Naive thymus-derived CD4-positive, alpha-beta T cell (primary cell): ENCODE results near the gene CRY1. TPM values are rescaled to one million over a fixed set of nuclear protein-coding genes. Genes with fewer than 3 reads are reported as not detected.

Experiments
- ATAC-seq: fragments of 150-1000 bp; cut with Tn5 transposase; 2 replicates; pipeline ENCODE4 v1.10.0; 2021; ENCODE audit warnings: mild to moderate bottlenecking, moderate library complexity
- CTCF ChIA-PET: fragments of 350-600 bp; sonication (Branson Sonifier 250); formaldehyde crosslinking; loops from one replicate; lab custom pipeline; 2021; ENCODE audit warnings: antibody characterized with exemption; lab: Charles Lee
- POLR2A ChIA-PET: fragments of 350-600 bp; sonication (Branson Sonifier 250); formaldehyde crosslinking; loops from one replicate; lab custom pipeline; 2021; ENCODE audit warnings: antibody characterized with exemption, inconsistent platforms; lab: Charles Lee
- DNase-seq, 9 donors: peaks; one replicate each; pipeline versions ENCODE4 v3.0.0 to v3.0.0-alpha.2; 2020 to 2022; ENCODE audit warnings: mixed read lengths in 1 of 9
- H3K27ac ChIP-seq: one replicate; pipeline ENCODE4 v1.7.0; 2013; ENCODE audit warnings: mild to moderate bottlenecking, low read depth, low read length, moderate library complexity
- H3K27me3 ChIP-seq, 2 donors: one replicate each; pipeline ENCODE4 v1.7.0; 2013; ENCODE audit warnings: low read length in 2 of 2, mild to moderate bottlenecking in 2 of 2, moderate library complexity in 2 of 2; ENCODE audit not compliant: control insufficient read depth in 2 of 2, insufficient read depth in 2 of 2
- H3K36me3 ChIP-seq, 3 experiments: 1 replicate in 2 of 3; 2 replicates in 1 of 3; pipeline ENCODE4 v1.7.0; 2013; ENCODE audit warnings: low read length in 3 of 3, mild to moderate bottlenecking in 3 of 3, moderate library complexity in 1 of 3; ENCODE audit not compliant: insufficient read depth in 3 of 3, control insufficient read depth in 2 of 3
- H3K4me1 ChIP-seq, 2 donors: one replicate each; pipeline ENCODE4 v1.7.0; 2013; ENCODE audit warnings: low read length in 2 of 2, mild to moderate bottlenecking in 2 of 2, moderate library complexity in 1 of 2; ENCODE audit not compliant: control insufficient read depth in 2 of 2, insufficient read depth in 2 of 2
- H3K4me3 ChIP-seq: 2 replicates; pipeline ENCODE4 v1.7.0; 2013; ENCODE audit warnings: mild to moderate bottlenecking, low read length
- H3K9me3 ChIP-seq, 3 experiments: 1 replicate in 2 of 3; 2 replicates in 1 of 3; pipeline ENCODE4 v1.7.0; 2013; ENCODE audit warnings: low read length in 3 of 3; ENCODE audit not compliant: control insufficient read depth in 2 of 3
- H3K27ac Mint-ChIP-seq, 9 donors: one replicate each; pipeline ENCODE4 v1.8.0; 2020 to 2022; ENCODE audit warnings: mixed read lengths in 9 of 9, mild to moderate bottlenecking in 8 of 9, moderate library complexity in 5 of 9, inconsistent platforms in 2 of 9
- H3K27me3 Mint-ChIP-seq, 5 donors: one replicate each; pipeline ENCODE4 v1.8.0; 2021 to 2022; ENCODE audit warnings: mixed read lengths in 5 of 5, mild to moderate bottlenecking in 1 of 5
- H3K36me3 Mint-ChIP-seq, 5 donors: one replicate each; pipeline ENCODE4 v1.8.0; 2020 to 2022; ENCODE audit warnings: mixed read lengths in 5 of 5, mild to moderate bottlenecking in 3 of 5, inconsistent platforms in 1 of 5
- H3K4me1 Mint-ChIP-seq, 7 donors: one replicate each; pipeline ENCODE4 v1.8.0; 2020 to 2022; ENCODE audit warnings: mixed read lengths in 7 of 7, mild to moderate bottlenecking in 3 of 7, inconsistent platforms in 1 of 7
- H3K4me3 Mint-ChIP-seq, 10 donors: one replicate each; pipeline ENCODE4 v1.8.0; 2020 to 2022; ENCODE audit warnings: mild to moderate bottlenecking in 10 of 10, mixed read lengths in 10 of 10, moderate library complexity in 6 of 10, inconsistent platforms in 2 of 10
- H3K9me3 Mint-ChIP-seq, 11 donors: one replicate each; pipeline ENCODE4 v1.8.0; 2020 to 2022; ENCODE audit warnings: mixed read lengths in 11 of 11, mild to moderate bottlenecking in 4 of 11, inconsistent platforms in 1 of 11, moderate library complexity in 1 of 11
- intact Hi-C, 2 donors: fragments of 100-400 bp; cut with micrococcal nuclease; formaldehyde crosslinking; loops; one replicate each; pipeline ENCODE4 v1.15.1; 2023
- polyA plus RNA-seq, 2 donors: library from polyadenylated mRNA; unstranded; fragments of 300-500 nt; fragmentation: Illumina TruSeq; gene quantifications; one replicate each; pipeline ENCODE4 v1.2.3, GENCODE V29; 2021
- total RNA-seq, 6 experiments: library from RNA in 5 of 6; stranded (reverse) in 5 of 6; gene quantifications; 1 replicate in 5 of 6; 2 replicates in 1 of 6; pipeline ENCODE4 v1.2.3 and lab custom pipeline; 2021 to 2026

The CRY1 gene
- total and polyA plus RNA-seq, 7 experiments from 2014 or later: 8.0 to 58.4 (median 32.3) TPM

GRCh38 chr12:106945261-106945851 lies 148.0 kb downstream of the CRY1 start:
- CTCF ChIA-PET: interaction anchor here (0.6 kb wide), 1 partner anchor 29 kb away, joined by 3 read pairs; no protein-coding TSS in a partner anchor

GRCh38 chr12:106942775-106943174 lies 150.6 kb downstream of the CRY1 start:
- POLR2A ChIA-PET: no interaction called here

More at GRCh38 chr12:106945261-106945851, 148.0 kb downstream of the CRY1 start:
- no peaks in the 10 kb centered on the region for H3K27me3 ChIP-seq
- Mint-ChIP-seq H3K36me3 (peaks cover 0 to 8% (median 0%) of the 10 kb centered on the region in 5 donors), H3K9me3 (peaks cover 0 to 20% (median 5%) of the 10 kb centered on the region in 11 donors), H3K4me3 (no peak overlapping the region), H3K27ac (no peak overlapping the region), H3K27me3 (peaks cover 0 to 12% (median 0%) of the 10 kb centered on the region in 5 donors), H3K4me1 (no peaks in the 10 kb centered on the region)
- DNase-seq (no peak), ATAC-seq (no peak)
- H3K4me3 ChIP-seq: no peak overlapping the region
- H3K9me3 ChIP-seq: no peaks in the 10 kb centered on the region
- no peak overlapping the region for H3K27ac ChIP-seq
- intact Hi-C loops: no loop called here
- H3K36me3 ChIP-seq: no peaks in the 10 kb centered on the region
- POLR2A ChIA-PET: no interaction called here
- H3K4me1 ChIP-seq: no peaks in the 10 kb centered on the region

GRCh38 chr12:106941481-106942156 lies 151.7 kb downstream of the CRY1 start:
- intact Hi-C loops: no loop called here
- H3K9me3 Mint-ChIP-seq: peaks cover 0 to 5% (median 0%) of the 10 kb centered on the region in 11 donors

More at GRCh38 chr12:106942775-106943174, 150.6 kb downstream of the CRY1 start:
- Mint-ChIP-seq H3K36me3 (no peaks in the 10 kb centered on the region), H3K4me1 (no peaks in the 10 kb centered on the region), H3K9me3 (peaks cover 0 to 5% (median 0%) of the 10 kb centered on the region in 11 donors), H3K27ac (no peak overlapping the region), H3K27me3 (peaks cover 0 to 11% (median 0%) of the 10 kb centered on the region in 5 donors), H3K4me3 (no peak overlapping the region)
- Histone ChIP-seq H3K9me3 (no peaks in the 10 kb centered on the region), H3K36me3 (no peaks in the 10 kb centered on the region), H3K4me3 (no peak overlapping the region), H3K4me1 (no peaks in the 10 kb centered on the region), H3K27ac (no peak overlapping the region), H3K27me3 (no peaks in the 10 kb centered on the region)
- ATAC-seq (no peak), DNase-seq (no peak)
- intact Hi-C loops: no loop called here
- CTCF ChIA-PET: interaction anchor here (1.3 kb wide), 1 partner anchor 585 kb away, joined by 3 read pairs; the partner anchor contains the start of gene POLR3B

More at GRCh38 chr12:106941481-106942156, 151.7 kb downstream of the CRY1 start:
- H3K36me3 Mint-ChIP-seq: no peaks in the 10 kb centered on the region
- CTCF ChIA-PET: no interaction called here
- H3K4me1 ChIP-seq: no peaks in the 10 kb centered on the region
- H3K27me3 ChIP-seq: no peaks in the 10 kb centered on the region
- no peaks in the 10 kb centered on the region for H3K4me1 Mint-ChIP-seq
- H3K36me3 ChIP-seq: no peaks in the 10 kb centered on the region
- H3K4me3 ChIP-seq: no peak overlapping the region
- H3K4me3 Mint-ChIP-seq: no peak overlapping the region
- ATAC-seq: no peak
- POLR2A ChIA-PET: no interaction called here
- DNase-seq: no peak
- no peaks in the 10 kb centered on the region for H3K9me3 ChIP-seq
- H3K27ac ChIP-seq: no peak overlapping the region
- no peak overlapping the region for H3K27ac Mint-ChIP-seq
- H3K27me3 Mint-ChIP-seq: peaks cover 0 to 11% (median 0%) of the 10 kb centered on the region in 5 donors

Other genes starting within 250 kb of the CRY1 start
- 10 to 100 TPM; 20.0 to 45.5 (median 31.5) TPM for gene TMEM263, start 137.6 kb downstream of the CRY1 start, total RNA-seq
- 10 to 100 TPM; 46.9 to 47.8 TPM for gene TMEM263, start 137.6 kb downstream of the CRY1 start, polyA plus RNA-seq
- gene MTERF2, start 106.4 kb downstream of the CRY1 start, total RNA-seq: 10 to 100 TPM in 2 of 5 experiments, 1 to 10 TPM in 3; 7.1 to 12.9 (median 9.7) TPM
- gene MTERF2, start 106.4 kb downstream of the CRY1 start, polyA plus RNA-seq: 1 to 10 TPM; 9.9 TPM